HCT116 (cell line): ENCODE results near the gene SEC14L6. TPM values are rescaled to one million over a fixed set of nuclear protein-coding genes. Genes with fewer than 3 reads are reported as not detected.

Experiments
- ATAC-seq: fragments of 200-7000 bp; cut with Tn5 transposase; 2 replicates; pipeline ENCODE4 v1.9.1; 2020; ENCODE audit warnings: mild to moderate bottlenecking, moderate library complexity
- BruUV-seq: library from RNA; stranded (reverse); fragments of 400-500 nt; replicated peaks from 2 replicates; lab custom pipeline; 2021; lab: Mats Ljungman, UMichigan
- CTCF ChIA-PET: fragments of 300-600 bp; sonication (Branson Sonifier 250); formaldehyde crosslinking; loops from one replicate; lab custom pipeline; 2021; ENCODE audit warnings: antibody characterized with exemption; lab: Charles Lee
- POLR2A ChIA-PET: fragments of 300-600, 350-600 bp; sonication (Branson Sonifier 250); formaldehyde crosslinking; loops from one replicate; lab custom pipeline; 2021; ENCODE audit warnings: antibody characterized with exemption; lab: Charles Lee
- RAD21 ChIA-PET, 2 experiments: fragments of 300-600 bp; sonication (Branson Sonifier 250); formaldehyde crosslinking; loops; one replicate each; lab custom pipeline; 2023; ENCODE audit warnings: low total read pairs in 2 of 2; ENCODE audit not compliant: uncharacterized antibody in 2 of 2, unreplicated experiment in 2 of 2, low non-redundant PET in 1 of 2; lab: Charles Lee
- DNase-seq: peaks from one replicate; pipeline ENCODE4 v3.0.0-alpha.2; 2010; ENCODE audit warnings: low read depth, low spot score
- H2AFZ ChIP-seq: fragments of 200-600 bp; shearing (Covaris generic), sonication (generic); 2 replicates; pipeline ENCODE4 v1.6.1; 2017; ENCODE audit warnings: low read depth, mixed run types, mixed read lengths, antibody characterized with exemption, low read length; ENCODE audit not compliant: poor library complexity, severe bottlenecking
- H3K27ac ChIP-seq: 2 replicates; pipeline ENCODE4 v1.5.1; 2012; ENCODE audit warnings: low read depth, low read length
- H3K27me3 ChIP-seq: fragments of 200-600 bp; sonication (generic); 2 replicates; pipeline ENCODE4 v1.6.1; 2016; ENCODE audit warnings: mixed run types, low read length, mixed read lengths; ENCODE audit not compliant: insufficient read depth
- H3K36me3 ChIP-seq, 2 experiments: fragments of 200-500 bp in 1 of 2; fragments of 200-600 bp in 1 of 2; sonication (Bioruptor generic) in 1 of 2; sonication (generic) in 1 of 2; 2 replicates each; pipeline versions ENCODE4 v1.5.1 to v1.6.1; 2014 to 2016; ENCODE audit warnings: low read length in 2 of 2, inconsistent platforms in 1 of 2, mixed read lengths in 1 of 2, mixed run types in 1 of 2; ENCODE audit not compliant: insufficient read depth in 2 of 2, control insufficient read depth in 1 of 2
- H3K4me1 ChIP-seq, 2 experiments: fragments of 200-600 bp in 1 of 2; sonication (generic) in 1 of 2; 2 replicates each; pipeline versions ENCODE4 v1.5.1 to v1.6.1; 2012 to 2017; ENCODE audit warnings: low read length in 2 of 2, inconsistent platforms in 1 of 2, mild to moderate bottlenecking in 1 of 2, mixed read lengths in 1 of 2, mixed run types in 1 of 2, moderate library complexity in 1 of 2; ENCODE audit not compliant: insufficient read depth in 2 of 2, control insufficient read depth in 1 of 2
- H3K4me2 ChIP-seq: fragments of 200-600 bp; sonication (generic); 2 replicates; pipeline ENCODE4 v1.6.1; 2017; ENCODE audit warnings: mixed run types, low read length, mixed read lengths
- H3K4me3 ChIP-seq, 2 experiments: fragments of 200-600 bp in 1 of 2; sonication (generic) in 1 of 2; replicated peaks in 1 of 2; 2 replicates each; pipeline ENCODE4 v1.5.1; 2011 to 2016; ENCODE audit warnings: low read length in 2 of 2, control low read depth in 1 of 2, low read depth in 1 of 2, mild to moderate bottlenecking in 1 of 2, mixed read lengths in 1 of 2, mixed run types in 1 of 2
- H3K79me2 ChIP-seq: fragments of 200-600 bp; sonication (generic); 2 replicates; pipeline ENCODE4 v1.6.1; 2017; ENCODE audit warnings: mild to moderate bottlenecking, mixed run types, low read length, moderate library complexity, mixed read lengths; ENCODE audit not compliant: insufficient read depth
- H3K9ac ChIP-seq: fragments of 200-600 bp; sonication (generic); 2 replicates; pipeline ENCODE4 v1.6.1; 2016; ENCODE audit warnings: low read length, mixed read lengths
- H3K9me2 ChIP-seq: fragments of 200-600 bp; sonication (generic), shearing (Covaris generic); 2 replicates; pipeline ENCODE4 v1.6.1; 2017; ENCODE audit warnings: mixed run types, mild to moderate bottlenecking, moderate library complexity; ENCODE audit not compliant: insufficient read depth
- H3K9me3 ChIP-seq, 2 experiments: fragments of 200-500 bp in 1 of 2; fragments of 200-600 bp in 1 of 2; sonication (Bioruptor generic) in 1 of 2; sonication (generic) in 1 of 2; 2 replicates each; pipeline ENCODE4 v1.6.1; 2014 to 2017; ENCODE audit warnings: low read length in 2 of 2, mixed read lengths in 2 of 2, inconsistent platforms in 1 of 2, low read depth in 1 of 2, mild to moderate bottlenecking in 1 of 2, mixed run types in 1 of 2, moderate library complexity in 1 of 2; ENCODE audit not compliant: control insufficient read depth in 1 of 2, insufficient read depth in 1 of 2
- H4K20me1 ChIP-seq: fragments of 200-600 bp; sonication (generic), shearing (Covaris generic); 2 replicates; pipeline ENCODE4 v1.6.1; 2017; ENCODE audit warnings: mixed run types, mild to moderate bottlenecking, moderate library complexity; ENCODE audit not compliant: insufficient read depth
- CTCF ChIP-seq, 3 experiments: fragments of 200-600 bp in 1 of 3; sonication (generic) in 1 of 3; IDR thresholded peaks in 2 of 3; conservative IDR thresholded peaks in 1 of 3; 2 replicates each; pipeline ENCODE4 v1.5.1; 2012 to 2017; ENCODE audit warnings: low read depth in 2 of 3, low read length in 2 of 3, antibody characterized with exemption in 1 of 3, borderline replicate concordance in 1 of 3, control low read depth in 1 of 3, mild to moderate bottlenecking in 1 of 3, mixed read lengths in 1 of 3, mixed run types in 1 of 3, moderate library complexity in 1 of 3; ENCODE audit not compliant: insufficient read depth in 1 of 3
- ELF1 ChIP-seq: IDR thresholded peaks from 2 replicates; pipeline ENCODE4 v1.6.1; 2012; ENCODE audit warnings: low read depth, borderline replicate concordance
- RAD21 ChIP-seq: IDR thresholded peaks from 2 replicates; pipeline ENCODE4 v1.6.1; 2012; ENCODE audit warnings: low read depth, mild to moderate bottlenecking
- REST ChIP-seq: IDR thresholded peaks from 2 replicates; pipeline ENCODE4 v1.6.1; 2012; ENCODE audit warnings: low read depth
- intact Hi-C: fragments of 100-400 bp; cut with micrococcal nuclease; formaldehyde crosslinking; loops from 2 replicates; pipeline ENCODE4 v1.10.0; 2022
- total RNA-seq: library from RNA; stranded (reverse); gene quantifications from one replicate; pipeline ENCODE4 v1.2.1, GENCODE V29; 2021; ENCODE audit not compliant: unreplicated experiment

SEC14L6 gene
- total RNA-seq, 1 experiment from 2014 or later: not detected

GRCh38 chr22:30555282-30556210 lies 9.0 kb upstream of the SEC14L6 start:
- H3K4me2 ChIP-seq: no peak overlapping the region
- no peak for ATAC-seq
- H3K36me3 ChIP-seq: no peaks in the 10 kb centered on the region
- no peak for DNase-seq
- ChIA-PET RAD21 (no interaction called here), POLR2A (no interaction called here), CTCF (interaction anchor here (0.5 to 1.4 kb wide), 2 partner anchors 47 to 110 kb away, joined by 3 to 6 read pairs; no protein-coding TSS in a partner anchor)
- H3K9me2 ChIP-seq: no peaks in the 10 kb centered on the region
- H4K20me1 ChIP-seq: no peaks in the 10 kb centered on the region
- no peak overlapping the region for H3K9ac ChIP-seq
- TF ChIP-seq RAD21 (peak; percentile 37; the same call in 1 of the 2 replicates), ELF1 (no peak), CTCF (IDR thresholded peaks at IDR 0.05 in 2 of 3, conservative IDR thresholded peaks at IDR 0.05 in 1 of 3; ENCODE audit: borderline replicate concordance in 1 of 3, insufficient read depth in 1 of 3, low read depth in 2 of 3, low read length in 2 of 3) (0 out of 6 replicates have a peak, but pooled peaks of 1 of the 3 experiments have one; percentile 19), REST (no peak)
- TF ChIP-seq, all 23 proteins: peak for 2
- Histone ChIP-seq H3K4me1 (peaks cover 2 to 4% of the 10 kb centered on the region in 2 experiments; a peak in 2 of 4 replicates), H3K4me3 (no peak overlapping the region), H2AFZ (no peak overlapping the region), H3K27ac (no peak overlapping the region), H3K27me3 (no peaks in the 10 kb centered on the region), H3K79me2 (no peaks in the 10 kb centered on the region), H3K9me3 (no peaks in the 10 kb centered on the region)
- BruUV-seq: no TSS peak
- intact Hi-C loops: no loop called here
